ENCODE data around the gene RPS8.

- no peak for TF ChIP-seq POLR2A (IDR thresholded peaks at IDR 0.05)
- no peak for TF ChIP-seq CTCF (IDR thresholded peaks at IDR 0.05)
- TF ChIP-seq EP300 (IDR thresholded peaks at IDR 0.05): no peak
Measured at GRCh38 chr1:44811234-44811633, 35.9 kb downstream of the RPS8 start.
